Heart left ventricle (tissue), 16 donors: Measurements from ENCODE around the gene USP6. TPM values are rescaled to one million over a fixed set of nuclear protein-coding genes. Genes with fewer than 3 reads are reported as not detected.
"Not testable (repeated sequence)": the region's sequence is repeated elsewhere in the genome, so short reads cannot be mapped to it uniquely, and the experiment has no call there.

Experiments
- ATAC-seq, 4 donors: fragments of 200-7000 bp; cut with Tn5 transposase; one replicate each; pipeline ENCODE4 v1.9.1; 2020 to 2022; ENCODE audit warnings: moderate library complexity in 4 of 4, mild to moderate bottlenecking in 3 of 4, moderate number of reproducible peaks in 1 of 4
- DNase-seq, 5 donors: peaks; one replicate each; pipeline ENCODE4 v3.0.0-alpha.2; 2020
- H3K27ac ChIP-seq, 12 donors: fragments of 200-600 bp; sonication (generic) in 4 of 12; one replicate each; pipeline versions ENCODE4 v1.5.0 to v1.8.0; 2016 to 2022; ENCODE audit warnings: mild to moderate bottlenecking in 2 of 12
- H3K27me3 ChIP-seq, 9 donors: fragments of 200-600 bp; sonication (generic) in 2 of 9; one replicate each; pipeline versions ENCODE4 v1.5.1 to v1.8.0; 2016 to 2022; ENCODE audit warnings: mild to moderate bottlenecking in 3 of 9
- H3K36me3 ChIP-seq, 9 donors: fragments of 200-600 bp; sonication (generic) in 2 of 9; one replicate each; pipeline versions ENCODE4 v1.5.0 to v1.8.0; 2018 to 2022; ENCODE audit warnings: mild to moderate bottlenecking in 2 of 9
- H3K4me1 ChIP-seq, 12 donors: fragments of 200-600 bp; sonication (generic) in 4 of 12; one replicate each; pipeline versions ENCODE4 v1.5.0 to v1.8.0; 2016 to 2022; ENCODE audit warnings: mild to moderate bottlenecking in 3 of 12
- H3K4me3 ChIP-seq, 12 donors: fragments of 200-600 bp; sonication (generic) in 4 of 12; one replicate each; pipeline versions ENCODE4 v1.5.0 to v1.8.0; 2017 to 2022; ENCODE audit warnings: mild to moderate bottlenecking in 9 of 12, moderate library complexity in 4 of 12
- H3K9me3 ChIP-seq, 12 donors: fragments of 200-600 bp; sonication (generic) in 4 of 12; one replicate each; pipeline versions ENCODE4 v1.5.0 to v1.8.0; 2016 to 2022; ENCODE audit warnings: mild to moderate bottlenecking in 1 of 12
- POLR2A ChIP-seq, 2 donors: fragments of 450-650 bp; IDR thresholded peaks; one replicate each; pipeline ENCODE4 v1.6.1; 2017; ENCODE audit warnings: antibody characterized with exemption in 2 of 2, mild to moderate bottlenecking in 2 of 2, moderate library complexity in 2 of 2
- whole genome bisulfite sequencing, 4 donors: extraction: QIAGEN DNeasy Blood & Tissue Kit in 2 of 4; methylation state at CpG; one replicate each; pipeline versions ENCODE4 v1.1.5 to v1.1.7; 2013 to 2018; 5-methylcytosine and 5-hydroxymethylcytosine counted together
- intact Hi-C, 10 donors: fragments of 100-400 bp; cut with DNase I; formaldehyde crosslinking; loops; one replicate each; pipeline versions ENCODE4 v1.11.1 to v1.14.2; 2022
- polyA plus RNA-seq, 2 donors: library from polyadenylated mRNA; stranded (reverse); fragments of 200-250 nt; gene quantifications; one replicate each; pipeline ENCODE4 v1.2.3, GENCODE V29; 2013
- total RNA-seq, 9 donors: library from RNA; depleted of rRNA in 2 of 9; stranded (reverse); fragments of >200 nt in 2 of 9; fragmentation: NEBNext Ultra II Directional in 3 of 9; extraction: Animal tissue kit (Norgen Biotek cat#: 25700) in 3 of 9; gene quantifications; one replicate each; pipeline versions ENCODE4 v1.1.0 to v1.2.4, GENCODE V29; 2016 to 2023
- TF ChIP-seq, protein P1 (sequence below), 12 donors: fragments of 200-600 bp; sonication (generic) in 4 of 12; IDR thresholded peaks; one replicate each; pipeline versions ENCODE4 v1.5.0 to v1.8.0; 2018 to 2022; ENCODE audit warnings: antibody characterized with exemption in 12 of 12, mild to moderate bottlenecking in 5 of 12
- donor health status: ischemic (EF 13 %, LVEDD 7.1; RV severe dilation, severe dysfunction).
- donor health status: healthy with polysubstance abuse.
- donor health status: DM: no; HTN: yes; CAD: no.
- donor health status: DM: no; HTN: no; CAD: no.
- donor health status: ischemic (EF 25% LVEDD 6.9; RV normal size, moderate dysfunction).
- donor health status: ischemic (EF 25% LVEDD 5.7; RV mildly dilated, moderate dysfunction).
- donor health status: healthy.
- donor health status: DM: yes; HTN: yes; CAD: no.
- donor health status: ischemic (EF 35%, LVEDD 5.7; RV mildly dilated, moderate dysfunction).
- donor health status: nonischemic (EF 11% LVEDD 7.7; RV severe dilation, severe dysfunction).
- donor health status: DM: yes; HTN: yes; CAD: no.
- donor health status: PGD.
- donor health status: ischemic (EF 29% LVEDD 5.4; RV normal size, mild dysfunction).
- donor health status: nonischemic (EF 23%, LVEDD 6.1; RV moderate dilation, normal function).

USP6 gene
- total and polyA plus RNA-seq, 11 donors = 0.01 to 1.6 (median 0.07) TPM; not detected in 2

DNA sequence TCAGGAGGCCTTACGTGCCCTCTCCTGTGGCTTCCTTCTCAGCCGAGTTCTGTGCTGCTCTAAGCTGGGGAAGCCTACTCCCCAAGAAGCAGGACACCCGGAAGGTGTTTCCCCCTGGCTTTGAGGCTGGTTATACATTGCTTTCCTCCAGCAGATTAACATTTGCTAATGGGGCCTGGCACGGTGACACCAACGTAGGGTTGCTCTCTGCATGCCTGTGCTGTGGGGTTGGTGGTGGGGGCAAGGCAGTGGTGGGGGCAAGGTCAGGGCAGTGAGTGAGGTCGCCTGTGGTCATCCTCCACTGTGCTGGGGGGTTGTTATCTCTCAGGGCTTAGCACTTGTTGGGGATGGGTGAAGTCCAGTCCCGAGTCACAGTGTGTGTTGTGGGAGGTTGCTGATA lies 4.2 kb downstream of the USP6 start:
- DNase-seq (peak in 1 of 5 donors; percentile 8), ATAC-seq (no peak)
- WGBS, 4 donors = 69 to 82% (median 76%) methylated on average over 7 of the region's 7 CpGs
- Histone ChIP-seq H3K4me3 (no peak overlapping the region), H3K9me3 (no peaks in the 10 kb centered on the region), H3K4me1 (peaks cover 0 to 18% (median 4%) of the 10 kb centered on the region in 12 donors), H3K27ac (no peak overlapping the region), H3K27me3 (peaks cover 0 to 51% (median 21%) of the 10 kb centered on the region in 9 donors), H3K36me3 (peaks cover 0 to 6% (median 0%) of the 10 kb centered on the region in 9 donors)
- TF ChIP-seq, protein P1, sequence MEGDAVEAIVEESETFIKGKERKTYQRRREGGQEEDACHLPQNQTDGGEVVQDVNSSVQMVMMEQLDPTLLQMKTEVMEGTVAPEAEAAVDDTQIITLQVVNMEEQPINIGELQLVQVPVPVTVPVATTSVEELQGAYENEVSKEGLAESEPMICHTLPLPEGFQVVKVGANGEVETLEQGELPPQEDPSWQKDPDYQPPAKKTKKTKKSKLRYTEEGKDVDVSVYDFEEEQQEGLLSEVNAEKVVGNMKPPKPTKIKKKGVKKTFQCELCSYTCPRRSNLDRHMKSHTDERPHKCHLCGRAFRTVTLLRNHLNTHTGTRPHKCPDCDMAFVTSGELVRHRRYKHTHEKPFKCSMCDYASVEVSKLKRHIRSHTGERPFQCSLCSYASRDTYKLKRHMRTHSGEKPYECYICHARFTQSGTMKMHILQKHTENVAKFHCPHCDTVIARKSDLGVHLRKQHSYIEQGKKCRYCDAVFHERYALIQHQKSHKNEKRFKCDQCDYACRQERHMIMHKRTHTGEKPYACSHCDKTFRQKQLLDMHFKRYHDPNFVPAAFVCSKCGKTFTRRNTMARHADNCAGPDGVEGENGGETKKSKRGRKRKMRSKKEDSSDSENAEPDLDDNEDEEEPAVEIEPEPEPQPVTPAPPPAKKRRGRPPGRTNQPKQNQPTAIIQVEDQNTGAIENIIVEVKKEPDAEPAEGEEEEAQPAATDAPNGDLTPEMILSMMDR (IDR thresholded peaks at IDR 0.05) = no peak
- no peak for TF ChIP-seq POLR2A (IDR thresholded peaks at IDR 0.05)
- intact Hi-C loops = no loop called here

DNA sequence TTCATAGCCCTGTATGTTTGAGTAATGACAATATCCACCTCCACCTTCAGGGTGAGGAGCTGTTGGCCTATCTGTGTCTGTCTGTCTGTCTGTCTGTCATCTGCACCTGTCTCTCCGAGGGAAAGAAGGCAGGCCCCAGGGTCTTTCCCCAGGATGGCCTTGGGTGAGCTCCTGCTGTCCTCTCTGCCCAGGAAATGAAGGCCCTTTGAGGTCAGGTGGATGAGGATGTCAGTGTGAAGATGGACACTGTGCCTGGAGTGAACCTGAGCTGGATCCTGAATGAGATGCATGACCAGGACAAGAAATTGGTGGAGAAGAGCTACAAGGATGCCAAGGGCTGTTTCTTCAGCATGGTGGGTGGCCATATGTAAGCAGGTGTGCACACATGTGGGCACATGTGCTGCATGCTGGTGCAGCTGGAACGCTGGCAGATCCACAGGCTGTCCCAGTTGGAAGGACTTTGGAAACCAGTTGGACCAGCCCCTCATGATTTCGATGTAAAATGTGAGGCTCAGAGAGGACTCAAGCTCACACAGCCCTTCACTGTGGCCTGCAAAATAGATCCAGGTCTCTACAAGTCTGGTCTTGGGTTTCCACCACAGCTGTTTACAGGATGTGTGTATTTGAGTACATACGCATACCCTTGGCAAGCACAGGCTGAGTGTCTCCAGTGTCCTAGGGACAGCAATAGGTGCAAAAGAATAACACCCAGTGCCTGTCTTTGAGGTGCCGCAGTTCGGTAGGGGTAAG lies 4.8 kb downstream of the USP6 start:
- H3K36me3 ChIP-seq, H3K27ac ChIP-seq, intact Hi-C loops, H3K4me3 ChIP-seq, ATAC-seq, H3K9me3 ChIP-seq: not testable (repeated sequence)
- Histone ChIP-seq H3K4me1 (peaks cover 0 to 18% (median 3%) of the 10 kb centered on the region in 12 donors), H3K27me3 (peaks cover 0 to 46% (median 20%) of the 10 kb centered on the region in 9 donors)
- 85 to 91% (median 89%) methylated on average over 5 to 6 of the region's 6 CpGs for WGBS, 4 donors
- DNase-seq = peak in 1 of 5 donors; percentile 12

DNA sequence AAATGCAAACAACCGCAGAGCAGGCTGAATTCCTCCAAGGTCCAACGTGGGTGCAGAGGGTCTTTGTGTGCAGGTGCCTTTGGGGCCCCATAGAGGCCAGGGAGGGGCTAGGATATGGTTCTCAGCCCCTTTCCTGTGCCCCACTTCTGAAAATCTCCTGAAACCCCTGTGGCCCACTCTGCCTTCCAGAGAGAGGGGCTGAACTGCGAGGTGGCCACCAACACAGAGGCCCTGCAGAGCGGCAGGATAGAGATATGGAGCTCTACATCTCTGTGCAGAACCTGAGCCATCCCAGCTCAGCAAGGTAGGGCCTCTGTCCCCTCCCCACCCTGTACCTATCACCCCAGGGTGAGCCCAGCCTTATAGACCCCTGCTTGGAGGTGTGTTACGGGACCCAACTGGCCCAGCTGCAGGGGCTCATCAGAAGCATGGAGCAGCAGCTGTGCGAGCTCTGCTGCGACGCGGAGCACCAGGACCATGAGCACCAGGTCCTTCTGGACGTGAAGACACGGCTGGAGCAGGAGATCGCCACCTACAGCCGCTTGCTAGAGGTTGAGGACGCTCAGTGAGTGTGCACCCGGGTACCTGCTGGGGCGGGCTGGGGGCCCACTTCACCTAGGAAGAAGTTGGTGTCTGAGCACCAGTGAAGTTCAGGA lies 5.5 kb downstream of the USP6 start:
- ATAC-seq = no peak
- Histone ChIP-seq H3K4me3 (no peak overlapping the region), H3K27ac (no peak overlapping the region)

DNA sequence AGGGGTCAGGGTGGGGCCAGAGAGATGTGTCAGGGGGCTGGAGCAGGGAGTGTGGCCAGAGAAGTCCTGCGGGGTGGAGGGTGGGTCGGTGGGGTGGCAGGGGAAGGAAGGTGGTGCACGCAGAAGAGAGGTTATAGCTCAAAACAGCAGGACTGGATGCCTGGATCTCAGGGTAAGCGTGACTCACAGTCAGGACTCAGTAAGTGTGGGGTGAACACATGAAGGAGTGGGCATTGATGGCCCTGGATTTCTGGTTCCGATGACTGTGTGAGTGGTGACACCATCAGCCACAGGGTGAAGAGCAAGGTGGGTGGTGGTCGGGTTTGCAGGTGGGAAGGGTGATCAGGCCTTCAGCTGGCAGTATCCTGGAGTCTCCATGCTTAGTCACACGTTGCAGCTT lies 6.2 kb downstream of the USP6 start:
- H3K4me1 ChIP-seq = peaks cover 0 to 13% (median 2%) of the 10 kb centered on the region in 12 donors
- ATAC-seq, H3K27ac ChIP-seq, intact Hi-C loops, H3K9me3 ChIP-seq, H3K36me3 ChIP-seq: not testable (repeated sequence)
- 72 to 77% (median 75%) methylated on average over 7 of the region's 7 CpGs for WGBS, 4 donors
- H3K27me3 ChIP-seq = peaks cover 0 to 31% (median 11%) of the 10 kb centered on the region in 9 donors
- peak overlapping the region in 10 of 12 donors; percentile 4 to 58 (median 51) for H3K4me3 ChIP-seq
- DNase-seq = peak in 1 of 5 donors; percentile 5

More for the DNA sequence above, 5.5 kb downstream of the USP6 start:
- TF ChIP-seq POLR2A (IDR thresholded peaks at IDR 0.05) = no peak
- TF ChIP-seq, protein P1 (IDR thresholded peaks at IDR 0.05) = no peak
- H3K4me1 ChIP-seq = peaks cover 0 to 13% (median 2%) of the 10 kb centered on the region in 12 donors
- H3K27me3 ChIP-seq = peaks cover 0 to 39% (median 13%) of the 10 kb centered on the region in 9 donors
- DNase-seq = peak in 1 of 5 donors; percentile 14
- H3K9me3 ChIP-seq = no peaks in the 10 kb centered on the region
- 90 to 95% (median 93%) methylated on average over 14 to 16 of the region's 16 CpGs for WGBS, 4 donors
- H3K36me3 ChIP-seq = peaks cover 0 to 6% (median 0%) of the 10 kb centered on the region in 9 donors
- intact Hi-C loops = no loop called here
